ENCODE measurements around the gene SPSB1. TPM values are rescaled to one million over a fixed set of nuclear protein-coding genes. Genes with fewer than 3 reads are reported as not detected.

The SPSB1 gene
- total RNA-seq, 1 donor, result 23.2 TPM

GRCh38 chr1:9402717-9403225, 110.1 kb downstream of the SPSB1 start:
- Histone ChIP-seq H3K9me3 (ENCODE audit: low read depth, low read length) (no peaks in the 10 kb centered on the region), H3K4me1 (ENCODE audit: insufficient read depth, low read length) (peaks cover 26% of the 10 kb centered on the region), H3K79me2 (ENCODE audit: insufficient read depth, low read length) (no peaks in the 10 kb centered on the region), H3K4me2 (ENCODE audit: insufficient read depth, low read length) (no peak overlapping the region), H3K4me3 (ENCODE audit: insufficient read depth, low read length) (no peak overlapping the region), H4K20me1 (ENCODE audit: insufficient read depth, low read length) (no peaks in the 10 kb centered on the region), H3K27ac (ENCODE audit: low read depth, low read length) (no peak overlapping the region), H3K27me3 (ENCODE audit: insufficient read depth, low read length) (no peaks in the 10 kb centered on the region), H2AFZ (ENCODE audit: low read length) (no peak overlapping the region), H3K36me3 (ENCODE audit: insufficient read depth, low read length) (no peaks in the 10 kb centered on the region)
- DNase-seq (ENCODE audit: insufficient read length, low spot score, missing footprints), result no peak
- TF ChIP-seq CTCF (IDR thresholded peaks at IDR 0.05; ENCODE audit: extremely low read depth, low read depth, low read length), result no peak

- Histone ChIP-seq H3K36me3 (ENCODE audit: insufficient read depth, low read length) (no peaks in the 10 kb centered on the region), H3K9me3 (ENCODE audit: low read depth, low read length) (no peaks in the 10 kb centered on the region), H3K4me3 (ENCODE audit: insufficient read depth, low read length) (no peak overlapping the region), H3K27me3 (ENCODE audit: insufficient read depth, low read length) (no peaks in the 10 kb centered on the region), H3K27ac (ENCODE audit: low read depth, low read length) (no peak overlapping the region), H4K20me1 (ENCODE audit: insufficient read depth, low read length) (no peaks in the 10 kb centered on the region), H3K4me1 (ENCODE audit: insufficient read depth, low read length) (peaks cover 26% of the 10 kb centered on the region), H3K79me2 (ENCODE audit: insufficient read depth, low read length) (no peaks in the 10 kb centered on the region), H2AFZ (ENCODE audit: low read length) (no peak overlapping the region), H3K4me2 (ENCODE audit: insufficient read depth, low read length) (no peak overlapping the region)
- peak; percentile 39 for DNase-seq (ENCODE audit: insufficient read length, low spot score, missing footprints)
- TF ChIP-seq CTCF (IDR thresholded peaks at IDR 0.05; ENCODE audit: extremely low read depth, low read depth, low read length), result no peak
Measured at GRCh38 chr1:9404117-9404914, 111.6 kb downstream of the SPSB1 start.

- no peak overlapping the region for H2AFZ ChIP-seq (ENCODE audit: low read length)
- no peaks in the 10 kb centered on the region for H3K27me3 ChIP-seq (ENCODE audit: insufficient read depth, low read length)
- H3K4me1 ChIP-seq (ENCODE audit: insufficient read depth, low read length), result peaks cover 14% of the 10 kb centered on the region
- no peaks in the 10 kb centered on the region for H4K20me1 ChIP-seq (ENCODE audit: insufficient read depth, low read length)
- no peak for TF ChIP-seq CTCF (IDR thresholded peaks at IDR 0.05; ENCODE audit: extremely low read depth, low read depth, low read length)
- H3K9me3 ChIP-seq (ENCODE audit: low read depth, low read length), result no peaks in the 10 kb centered on the region
- H3K4me2 ChIP-seq (ENCODE audit: insufficient read depth, low read length), result no peak overlapping the region
- peak; percentile 25 for DNase-seq (ENCODE audit: insufficient read length, low spot score, missing footprints)
- no peak overlapping the region for H3K27ac ChIP-seq (ENCODE audit: low read depth, low read length)
- H3K36me3 ChIP-seq (ENCODE audit: insufficient read depth, low read length), result no peaks in the 10 kb centered on the region
- no peaks in the 10 kb centered on the region for H3K79me2 ChIP-seq (ENCODE audit: insufficient read depth, low read length)
- H3K4me3 ChIP-seq (ENCODE audit: insufficient read depth, low read length), result no peak overlapping the region
Measured at GRCh38 chr1:9406111-9406510, 113.4 kb downstream of the SPSB1 start.

- no peak for TF ChIP-seq CTCF (IDR thresholded peaks at IDR 0.05; ENCODE audit: extremely low read depth, low read depth, low read length)
- DNase-seq (ENCODE audit: insufficient read length, low spot score, missing footprints), result peak; percentile 87
- no peak overlapping the region for H3K4me2 ChIP-seq (ENCODE audit: insufficient read depth, low read length)
- H3K4me3 ChIP-seq (ENCODE audit: insufficient read depth, low read length), result no peak overlapping the region
- H3K27me3 ChIP-seq (ENCODE audit: insufficient read depth, low read length), result no peaks in the 10 kb centered on the region
- H3K4me1 ChIP-seq (ENCODE audit: insufficient read depth, low read length), result peaks cover 27% of the 10 kb centered on the region
- no peaks in the 10 kb centered on the region for H4K20me1 ChIP-seq (ENCODE audit: insufficient read depth, low read length)
- H3K36me3 ChIP-seq (ENCODE audit: insufficient read depth, low read length), result no peaks in the 10 kb centered on the region
- no peaks in the 10 kb centered on the region for H3K9me3 ChIP-seq (ENCODE audit: low read depth, low read length)
- H2AFZ ChIP-seq (ENCODE audit: low read length), result peak overlapping the region; percentile 80
- no peaks in the 10 kb centered on the region for H3K79me2 ChIP-seq (ENCODE audit: insufficient read depth, low read length)
- H3K27ac ChIP-seq (ENCODE audit: low read depth, low read length), result peak overlapping the region; percentile 6
Measured at GRCh38 chr1:9410737-9411297, 118.1 kb downstream of the SPSB1 start.
